PFSK-1 (cell line): ENCODE results near the gene TAOK2.

Experiments used
- FOXP2 ChIP-seq: optimal IDR thresholded peaks from 2 replicates; pipeline ENCODE3; 2011; ENCODE audit warnings: borderline replicate concordance, control low read depth, inconsistent platforms; ENCODE audit not compliant: insufficient read depth; ENCODE audit errors: extremely low read length, extremely low read depth
- POLR2AphosphoS5 ChIP-seq: IDR thresholded peaks from 2 replicates; pipeline ENCODE4 v1.6.1; 2012; ENCODE audit warnings: low read depth, mild to moderate bottlenecking, control low read depth, low read length, moderate library complexity
- REST ChIP-seq, 2 experiments: IDR thresholded peaks; 2 replicates each; pipeline versions ENCODE4 v1.6.1 to v1.8.0; 2011 to 2012; ENCODE audit warnings: low read depth in 2 of 2, low read length in 2 of 2, control low read depth in 1 of 2, inconsistent platforms in 1 of 2, mild to moderate bottlenecking in 1 of 2, moderate library complexity in 1 of 2; ENCODE audit not compliant: insufficient read depth in 1 of 2
- SIN3A ChIP-seq: IDR thresholded peaks from 2 replicates; pipeline ENCODE4 v1.6.1; 2012; ENCODE audit warnings: mild to moderate bottlenecking, low read length, moderate library complexity, borderline replicate concordance; ENCODE audit not compliant: insufficient read depth
- TAF1 ChIP-seq: IDR thresholded peaks from 2 replicates; pipeline ENCODE4 v1.6.1; 2012; ENCODE audit warnings: low read length, control low read depth, borderline replicate concordance; ENCODE audit not compliant: insufficient read depth

TAOK2 gene

GRCh38 chr16:29971304-29971703 lies 2.4 kb upstream of the TAOK2 start:
- no peak for TF ChIP-seq REST (IDR thresholded peaks at IDR 0.05; ENCODE audit: insufficient read depth in 1 of 2, low read depth in 2 of 2, low read length in 2 of 2)
- TF ChIP-seq FOXP2 = no peak
- no peak for TF ChIP-seq TAF1
- no peak for TF ChIP-seq SIN3A
- TF ChIP-seq POLR2AphosphoS5 = no peak

GRCh38 chr16:29972500-29972899 lies 1.2 kb upstream of the TAOK2 start:
- TF ChIP-seq POLR2AphosphoS5 (no peak), REST (IDR thresholded peaks at IDR 0.05; ENCODE audit: insufficient read depth in 1 of 2, low read depth in 2 of 2, low read length in 2 of 2) (no peak), SIN3A (no peak), TAF1 (no peak), FOXP2 (no peak)

GRCh38 chr16:29972992-29973383 lies 680 bp upstream of the TAOK2 start:
- TF ChIP-seq SIN3A (no peak), REST (IDR thresholded peaks at IDR 0.05; ENCODE audit: insufficient read depth in 1 of 2, low read depth in 2 of 2, low read length in 2 of 2) (no peak), TAF1 (no peak), POLR2AphosphoS5 (no peak), FOXP2 (no peak)

- no peak for TF ChIP-seq REST (IDR thresholded peaks at IDR 0.05; ENCODE audit: insufficient read depth in 1 of 2, low read depth in 2 of 2, low read length in 2 of 2)
- no peak for TF ChIP-seq TAF1
- no peak for TF ChIP-seq FOXP2
- TF ChIP-seq SIN3A = no peak
- TF ChIP-seq POLR2AphosphoS5 = no peak
Observed at GRCh38 chr16:29974291-29975133, 844 bp downstream of the TAOK2 start.
